ENCODE measurements around the gene ARHGEF7. TPM values are rescaled to one million over a fixed set of nuclear protein-coding genes. Genes with fewer than 3 reads are reported as not detected.

The ARHGEF7 gene
- polyA plus RNA-seq, 1 donor (not counting 4 experiments of a cell fraction or from before 2014, with no cell fraction given): 25.2 TPM

DNA sequence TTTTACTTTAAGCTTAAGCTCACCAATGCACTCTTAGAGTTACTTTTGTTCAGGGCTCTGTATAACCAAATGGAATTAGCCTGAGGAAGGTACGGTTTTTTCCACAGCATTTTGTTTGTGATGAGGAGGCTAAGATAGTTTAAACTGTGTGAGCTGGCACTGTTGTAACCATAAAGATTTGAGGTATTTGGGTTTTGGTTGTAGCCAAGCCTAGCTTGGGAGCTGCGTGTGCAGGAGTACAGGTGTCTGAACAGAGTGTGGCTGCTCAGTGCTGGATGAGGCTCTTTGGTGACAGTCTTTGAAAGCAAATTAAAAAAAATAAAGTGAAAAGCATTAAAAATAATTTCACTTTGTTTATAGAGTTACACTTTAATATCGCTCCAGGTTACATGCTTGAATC lies 56.0 kb downstream of the ARHGEF7 start:
- H4K20me1 ChIP-seq (ENCODE audit: control insufficient read depth, extremely low read depth, insufficient read depth, low read length): peaks cover 7% of the 10 kb centered on the region
- H2AFZ ChIP-seq (ENCODE audit: control insufficient read depth, low read length): no peak overlapping the region
- H3K79me2 ChIP-seq (ENCODE audit: control insufficient read depth, insufficient read depth, low read length): peaks cover 71% of the 10 kb centered on the region
- no peak overlapping the region for H3K27ac ChIP-seq (ENCODE audit: control insufficient read depth, insufficient read depth, low read length)
- TF ChIP-seq, protein P1, sequence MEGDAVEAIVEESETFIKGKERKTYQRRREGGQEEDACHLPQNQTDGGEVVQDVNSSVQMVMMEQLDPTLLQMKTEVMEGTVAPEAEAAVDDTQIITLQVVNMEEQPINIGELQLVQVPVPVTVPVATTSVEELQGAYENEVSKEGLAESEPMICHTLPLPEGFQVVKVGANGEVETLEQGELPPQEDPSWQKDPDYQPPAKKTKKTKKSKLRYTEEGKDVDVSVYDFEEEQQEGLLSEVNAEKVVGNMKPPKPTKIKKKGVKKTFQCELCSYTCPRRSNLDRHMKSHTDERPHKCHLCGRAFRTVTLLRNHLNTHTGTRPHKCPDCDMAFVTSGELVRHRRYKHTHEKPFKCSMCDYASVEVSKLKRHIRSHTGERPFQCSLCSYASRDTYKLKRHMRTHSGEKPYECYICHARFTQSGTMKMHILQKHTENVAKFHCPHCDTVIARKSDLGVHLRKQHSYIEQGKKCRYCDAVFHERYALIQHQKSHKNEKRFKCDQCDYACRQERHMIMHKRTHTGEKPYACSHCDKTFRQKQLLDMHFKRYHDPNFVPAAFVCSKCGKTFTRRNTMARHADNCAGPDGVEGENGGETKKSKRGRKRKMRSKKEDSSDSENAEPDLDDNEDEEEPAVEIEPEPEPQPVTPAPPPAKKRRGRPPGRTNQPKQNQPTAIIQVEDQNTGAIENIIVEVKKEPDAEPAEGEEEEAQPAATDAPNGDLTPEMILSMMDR (optimal IDR thresholded peaks at IDR 0.05 in 1 of 3, IDR thresholded peaks at IDR 0.05 in 1 of 3, conservative IDR thresholded peaks at IDR 0.05 in 1 of 3; ENCODE audit: extremely low read depth in 1 of 3, insufficient read depth in 2 of 3, low read length in 3 of 3): no peak
- no peak for TF ChIP-seq EZH2 (IDR thresholded peaks at IDR 0.05; ENCODE audit: low read length)
- no peaks in the 10 kb centered on the region for H3K9me3 ChIP-seq (ENCODE audit: control insufficient read depth, low read depth, low read length)
- H3K27me3 ChIP-seq (ENCODE audit: control insufficient read depth, extremely low read depth, insufficient read depth, low read length): no peaks in the 10 kb centered on the region
- dilution Hi-C loops (cut with MboI; ENCODE audit: extremely low pct_ligation_motif_present, low sequenced_read_pairs): no loop called here
- DNase-seq (ENCODE audit: low read depth, low spot score) (no peak), FAIRE-seq (no peak)
- H3K9ac ChIP-seq (ENCODE audit: control insufficient read depth, extremely low read depth, insufficient read depth, low read length): no peak overlapping the region
- no peak overlapping the region for H3K4me2 ChIP-seq (ENCODE audit: control insufficient read depth, extremely low read depth, insufficient read depth, low read depth, low read length)
- H3K9me1 ChIP-seq (ENCODE audit: control insufficient read depth, extremely low read depth, insufficient read depth, low read length): no peaks in the 10 kb centered on the region
- H3K36me3 ChIP-seq (ENCODE audit: control insufficient read depth in 2 of 2, extremely low read depth in 1 of 2, insufficient read depth in 2 of 2, low read length in 2 of 2): peaks cover 4 to 7% of the 10 kb centered on the region in 2 experiments
- H3K4me3 ChIP-seq (ENCODE audit: control insufficient read depth in 2 of 3, extremely low read depth in 1 of 3, insufficient read depth in 2 of 3, low read depth in 1 of 3, low read length in 3 of 3): no peak overlapping the region
- peaks cover 11% of the 10 kb centered on the region for H3K4me1 ChIP-seq (ENCODE audit: control insufficient read depth, extremely low read depth, insufficient read depth, low read length)

DNA sequence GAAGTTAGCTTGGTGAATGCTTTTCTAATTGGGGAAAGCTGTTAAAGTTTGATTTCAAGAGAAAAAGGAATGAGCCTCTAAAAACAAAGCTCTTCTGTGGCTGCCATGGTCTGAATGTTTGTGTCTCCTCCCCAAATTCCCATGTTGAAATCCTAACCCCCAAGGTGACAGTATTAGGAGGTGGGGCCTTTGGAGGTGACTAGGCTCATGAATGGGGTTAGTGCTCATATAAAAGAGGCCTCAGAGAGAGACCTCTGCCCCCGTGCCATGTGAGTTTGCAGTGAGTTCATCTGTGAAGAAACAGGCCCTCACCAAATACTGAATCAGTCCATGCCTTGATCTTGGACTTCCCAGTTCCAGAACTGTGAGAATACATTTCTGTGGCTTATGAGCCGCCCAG lies 56.5 kb downstream of the ARHGEF7 start:
- Histone ChIP-seq H3K27ac (ENCODE audit: control insufficient read depth, insufficient read depth, low read length) (no peak overlapping the region), H3K9ac (ENCODE audit: control insufficient read depth, extremely low read depth, insufficient read depth, low read length) (no peak overlapping the region), H3K79me2 (ENCODE audit: control insufficient read depth, insufficient read depth, low read length) (peaks cover 70% of the 10 kb centered on the region), H2AFZ (ENCODE audit: control insufficient read depth, low read length) (no peak overlapping the region), H3K4me3 (ENCODE audit: control insufficient read depth in 2 of 3, extremely low read depth in 1 of 3, insufficient read depth in 2 of 3, low read depth in 1 of 3, low read length in 3 of 3) (no peak overlapping the region), H3K9me1 (ENCODE audit: control insufficient read depth, extremely low read depth, insufficient read depth, low read length) (no peaks in the 10 kb centered on the region), H3K4me1 (ENCODE audit: control insufficient read depth, extremely low read depth, insufficient read depth, low read length) (peaks cover 11% of the 10 kb centered on the region), H3K27me3 (ENCODE audit: control insufficient read depth, extremely low read depth, insufficient read depth, low read length) (no peaks in the 10 kb centered on the region), H4K20me1 (ENCODE audit: control insufficient read depth, extremely low read depth, insufficient read depth, low read length) (peaks cover 5% of the 10 kb centered on the region), H3K4me2 (ENCODE audit: control insufficient read depth, extremely low read depth, insufficient read depth, low read depth, low read length) (no peak overlapping the region), H3K9me3 (ENCODE audit: control insufficient read depth, low read depth, low read length) (no peaks in the 10 kb centered on the region), H3K36me3 (ENCODE audit: control insufficient read depth in 2 of 2, extremely low read depth in 1 of 2, insufficient read depth in 2 of 2, low read length in 2 of 2) (peaks cover 4 to 7% of the 10 kb centered on the region in 2 experiments)
- FAIRE-seq (no peak), DNase-seq (ENCODE audit: low read depth, low spot score) (no peak)
- dilution Hi-C loops (cut with MboI; ENCODE audit: extremely low pct_ligation_motif_present, low sequenced_read_pairs): no loop called here
- no peak for TF ChIP-seq EZH2 (IDR thresholded peaks at IDR 0.05; ENCODE audit: low read length)
- TF ChIP-seq, protein P1 (optimal IDR thresholded peaks at IDR 0.05 in 1 of 3, IDR thresholded peaks at IDR 0.05 in 1 of 3, conservative IDR thresholded peaks at IDR 0.05 in 1 of 3; ENCODE audit: extremely low read depth in 1 of 3, insufficient read depth in 2 of 3, low read length in 3 of 3): no peak
